Neural cell (in vitro differentiated cells): ENCODE measurements around the gene KCNK10. TPM values are rescaled to one million over a fixed set of nuclear protein-coding genes. Genes with fewer than 3 reads are reported as not detected.

ENCODE experiments used
- H2AFZ ChIP-seq: fragments of 200-600, 300-800 bp; sonication (generic), shearing (Covaris generic); 2 replicates; pipeline ENCODE4 v1.6.0; 2014; ENCODE audit warnings: low read depth, mild to moderate bottlenecking, antibody characterized with exemption, low read length, moderate library complexity
- H3F3A ChIP-seq: fragments of 200-600 bp; shearing (Covaris generic); 2 replicates; pipeline ENCODE4 v1.6.1; 2016; ENCODE audit warnings: mild to moderate bottlenecking, moderate library complexity, mixed read lengths, antibody characterized with exemption, low read length; ENCODE audit not compliant: insufficient read depth, poor library complexity, severe bottlenecking
- H3K27ac ChIP-seq: fragments of 200-600, 300-800 bp; sonication (generic), shearing (Covaris generic); 2 replicates; pipeline ENCODE4 v1.5.1; 2014; ENCODE audit warnings: mild to moderate bottlenecking, low read length, moderate library complexity
- H3K27me3 ChIP-seq: fragments of 300-800, 200-600 bp; sonication (generic), shearing (Covaris generic); 2 replicates; pipeline ENCODE4 v1.6.0; 2014; ENCODE audit warnings: mild to moderate bottlenecking, low read depth, low read length, moderate library complexity; ENCODE audit not compliant: insufficient read depth
- H3K36me3 ChIP-seq: fragments of 300-800, 200-600 bp; sonication (generic), shearing (Covaris generic); 2 replicates; pipeline ENCODE4 v1.5.1; 2014; ENCODE audit warnings: mild to moderate bottlenecking, antibody characterized with exemption, low read length, moderate library complexity; ENCODE audit not compliant: insufficient read depth
- H3K4me2 ChIP-seq: fragments of 300-800, 200-600 bp; sonication (generic), shearing (Covaris generic); 2 replicates; pipeline ENCODE4 v1.6.0; 2014; ENCODE audit warnings: mild to moderate bottlenecking, low read length
- H3K4me3 ChIP-seq: fragments of 300-800, 200-600 bp; sonication (generic), shearing (Covaris generic); 2 replicates; pipeline ENCODE4 v1.5.1; 2014; ENCODE audit warnings: mild to moderate bottlenecking, low read length, moderate library complexity
- H3K79me2 ChIP-seq: fragments of 200-600 bp; shearing (Covaris generic); replicated peaks from 2 replicates; pipeline ENCODE4 v1.6.0; 2014; ENCODE audit warnings: mild to moderate bottlenecking, low read length, moderate library complexity; ENCODE audit not compliant: insufficient read depth
- H3K9ac ChIP-seq: fragments of 300-800, 200-600 bp; sonication (generic), shearing (Covaris generic); 2 replicates; pipeline ENCODE4 v1.6.1; 2016; ENCODE audit warnings: mild to moderate bottlenecking, low read length, mixed read lengths
- H3K9me2 ChIP-seq: fragments of 200-600 bp; shearing (Covaris generic); 2 replicates; pipeline ENCODE4 v1.6.1; 2016; ENCODE audit warnings: mild to moderate bottlenecking, low read length, mixed read lengths; ENCODE audit not compliant: insufficient read depth
- H3K9me3 ChIP-seq: fragments of 200-600, 300-800 bp; sonication (generic), shearing (Covaris generic); 2 replicates; pipeline ENCODE4 v1.6.1; 2016; ENCODE audit warnings: mild to moderate bottlenecking, mixed run types, low read length, moderate library complexity, mixed read lengths
- H4K20me1 ChIP-seq: fragments of 200-600 bp; shearing (Covaris generic); 2 replicates; pipeline ENCODE4 v1.6.1; 2016; ENCODE audit warnings: mild to moderate bottlenecking, mixed run types; ENCODE audit not compliant: insufficient read depth
- EZH2 ChIP-seq: fragments of 200-600, 300-800 bp; shearing (Covaris generic), sonication (generic); IDR thresholded peaks from 2 replicates; pipeline ENCODE4 v1.6.1; 2014; ENCODE audit warnings: antibody characterized with exemption, low read length, borderline replicate concordance, mild to moderate bottlenecking; ENCODE audit not compliant: insufficient read depth, poor library complexity, severe bottlenecking
- MXI1 ChIP-seq: fragments of 450-650 bp; conservative IDR thresholded peaks from 2 replicates; pipeline ENCODE4 v1.6.1; 2014; ENCODE audit warnings: antibody characterized with exemption, mild to moderate bottlenecking; ENCODE audit not compliant: poor library complexity, severe bottlenecking
- POLR2AphosphoS5 ChIP-seq: IDR thresholded peaks from 2 replicates; pipeline ENCODE4 v1.6.1; 2012
- polyA plus RNA-seq: library from polyadenylated mRNA; depleted of rRNA; stranded (reverse); fragments of >200 nt; gene quantifications from 2 replicates; pipeline ENCODE4 v1.2.3, GENCODE V29; 2014

The KCNK10 gene
- polyA plus RNA-seq, 1 donor from 2014 or later = 6.9 TPM

GRCh38 chr14:88137327-88137726 is 185.7 kb downstream of the KCNK10 start:
- no peak overlapping the region for H3K4me2 ChIP-seq

More at GRCh38 chr14:88137327-88137726, 185.7 kb downstream of the KCNK10 start:
- Histone ChIP-seq H3F3A (no peaks in the 10 kb centered on the region), H3K27ac (no peak overlapping the region), H3K27me3 (no peaks in the 10 kb centered on the region), H3K9me3 (no peaks in the 10 kb centered on the region), H3K4me3 (no peak overlapping the region), H3K79me2 (no peaks in the 10 kb centered on the region), H4K20me1 (no peaks in the 10 kb centered on the region), H2AFZ (no peak overlapping the region), H3K9me2 (no peaks in the 10 kb centered on the region), H3K36me3 (no peaks in the 10 kb centered on the region), H3K9ac (no peak overlapping the region)
- TF ChIP-seq POLR2AphosphoS5 (no peak), EZH2 (no peak), MXI1 (no peak)

Other genes starting within 250 kb of the KCNK10 start
- 31.4 and 33.4 TPM in 2 replicates for gene SPATA7, start 62.4 kb upstream of the KCNK10 start, polyA plus RNA-seq
- 3.3 and 4.1 TPM in 2 replicates for gene PTPN21, start 231.7 kb upstream of the KCNK10 start, polyA plus RNA-seq
- 70.5 and 85.7 TPM in 2 replicates for gene ZC3H14, start 239.8 kb upstream of the KCNK10 start, polyA plus RNA-seq